Cardiac muscle cell (in vitro differentiated cells and primary cell): ENCODE measurements around the gene TMEM134. TPM values are rescaled to one million over a fixed set of nuclear protein-coding genes. Genes with fewer than 3 reads are reported as not detected.

ENCODE experiments used
- DNase-seq, 2 donors: peaks; one replicate each; pipeline versions ENCODE4 v3.0.0 to v3.0.0-alpha.2; 2010 to 2017; ENCODE audit warnings: low read depth in 1 of 2, low spot score in 1 of 2
- H3K27ac ChIP-seq: fragments of 200-600 bp; sonication (generic); 2 replicates; pipeline ENCODE4 v1.5.1; 2016
- H3K27me3 ChIP-seq: fragments of 200-600 bp; sonication (generic); 2 replicates; pipeline ENCODE4 v1.6.0; 2016; ENCODE audit warnings: control low read depth
- H3K36me3 ChIP-seq: fragments of 200-600 bp; sonication (generic); 2 replicates; pipeline ENCODE4 v1.5.1; 2016; ENCODE audit warnings: control low read depth
- H3K4me1 ChIP-seq: fragments of 200-600 bp; sonication (generic); 2 replicates; pipeline ENCODE4 v1.8.1; 2017; ENCODE audit warnings: low read depth, mild to moderate bottlenecking, mixed run types
- H3K4me3 ChIP-seq: fragments of 200-600 bp; sonication (generic); 2 replicates; pipeline ENCODE4 v1.5.1; 2016; ENCODE audit warnings: mild to moderate bottlenecking
- H3K9me3 ChIP-seq: fragments of 200-600 bp; sonication (generic); 2 replicates; pipeline ENCODE4 v1.5.1; 2017; ENCODE audit warnings: low read depth, mild to moderate bottlenecking, control low read depth
- CTCF ChIP-seq: IDR thresholded peaks from 2 replicates; pipeline ENCODE4 v1.5.1; 2012; ENCODE audit warnings: low read depth, mild to moderate bottlenecking, low read length
- polyA plus RNA-seq: library from polyadenylated mRNA; unstranded; fragments of >200 nt; fragmentation: Nextera tagmentation; extraction: Ambion mirVana; gene quantifications from 2 replicates; pipeline ENCODE4 v1.2.1, GENCODE V29; 2016
- total RNA-seq: library from RNA; depleted of rRNA; stranded (reverse); fragments of >200 nt; gene quantifications from 2 replicates; pipeline ENCODE4 v1.2.3, GENCODE V29; 2016

The TMEM134 gene
- total and polyA plus RNA-seq, 2 experiments from 2014 or later = 255 to 326 TPM

GRCh38 chr11:67500831-67501715 lies 32.0 kb upstream of the TMEM134 start:
- Histone ChIP-seq H3K27me3 (peaks cover 9% of the 10 kb centered on the region), H3K9me3 (no peaks in the 10 kb centered on the region), H3K4me3 (no peak overlapping the region), H3K4me1 (no peaks in the 10 kb centered on the region), H3K27ac (no peak overlapping the region), H3K36me3 (no peaks in the 10 kb centered on the region)
- TF ChIP-seq CTCF = no peak
- no peak for DNase-seq

GRCh38 chr11:67500484-67500821 lies 31.4 kb upstream of the TMEM134 start:
- no peak overlapping the region for H3K4me3 ChIP-seq
- no peaks in the 10 kb centered on the region for H3K36me3 ChIP-seq
- peaks cover 9% of the 10 kb centered on the region for H3K27me3 ChIP-seq
- no peak for TF ChIP-seq CTCF
- H3K9me3 ChIP-seq = no peaks in the 10 kb centered on the region
- H3K4me1 ChIP-seq = no peaks in the 10 kb centered on the region
- no peak for DNase-seq
- no peak overlapping the region for H3K27ac ChIP-seq

GRCh38 chr11:67499808-67500483 lies 30.9 kb upstream of the TMEM134 start:
- H3K4me1 ChIP-seq = no peaks in the 10 kb centered on the region
- H3K27me3 ChIP-seq = peaks cover 9% of the 10 kb centered on the region
- H3K4me3 ChIP-seq = no peak overlapping the region
- no peak for DNase-seq
- H3K36me3 ChIP-seq = no peaks in the 10 kb centered on the region
- H3K27ac ChIP-seq = no peak overlapping the region
- no peaks in the 10 kb centered on the region for H3K9me3 ChIP-seq
- no peak for TF ChIP-seq CTCF

- H3K27me3 ChIP-seq = peaks cover 8% of the 10 kb centered on the region
- no peaks in the 10 kb centered on the region for H3K4me1 ChIP-seq
- H3K36me3 ChIP-seq = peaks cover under 1% of the 10 kb centered on the region
- no peak overlapping the region for H3K27ac ChIP-seq
- no peaks in the 10 kb centered on the region for H3K9me3 ChIP-seq
- no peak for DNase-seq
- H3K4me3 ChIP-seq = no peak overlapping the region
- TF ChIP-seq CTCF = no peak
Observed at GRCh38 chr11:67498544-67498972, 29.5 kb upstream of the TMEM134 start.

GRCh38 chr11:67497656-67498291 lies 28.7 kb upstream of the TMEM134 start:
- Histone ChIP-seq H3K4me1 (no peaks in the 10 kb centered on the region), H3K36me3 (peaks cover 4% of the 10 kb centered on the region), H3K27ac (no peak overlapping the region), H3K27me3 (no peaks in the 10 kb centered on the region), H3K4me3 (no peak overlapping the region), H3K9me3 (no peaks in the 10 kb centered on the region)
- no peak for TF ChIP-seq CTCF
- DNase-seq = no peak
